Fibroblast of the conjunctiva (primary cell): ENCODE results near the gene FGGY.

ENCODE experiments used
- DNase-seq: peaks from one replicate; pipeline ENCODE4 v3.0.0-alpha.2; 2010; ENCODE audit warnings: low read depth

FGGY gene

GRCh38 chr1:59414406-59415133 lies 117.7 kb downstream of the FGGY start:
- DNase-seq = no peak

GRCh38 chr1:59415286-59415850 lies 118.5 kb downstream of the FGGY start:
- DNase-seq = no peak

GRCh38 chr1:59415881-59416280 lies 119.0 kb downstream of the FGGY start:
- DNase-seq = no peak

GRCh38 chr1:59417406-59417805 lies 120.5 kb downstream of the FGGY start:
- no peak for DNase-seq

- DNase-seq = no peak
Measured at GRCh38 chr1:59418363-59419144, 121.7 kb downstream of the FGGY start.

- DNase-seq = no peak
Measured at GRCh38 chr1:59419361-59420140, 122.7 kb downstream of the FGGY start.

- no peak for DNase-seq
Measured at GRCh38 chr1:59421232-59421920, 124.5 kb downstream of the FGGY start.

- DNase-seq = peak; percentile 67
Measured at GRCh38 chr1:59422921-59423575, 126.2 kb downstream of the FGGY start.

GRCh38 chr1:59427155-59427554 lies 130.3 kb downstream of the FGGY start:
- DNase-seq = no peak

- no peak for DNase-seq
Measured at GRCh38 chr1:59427784-59428183, 130.9 kb downstream of the FGGY start.

- DNase-seq = no peak
Measured at GRCh38 chr1:59428828-59429227, 131.9 kb downstream of the FGGY start.

GRCh38 chr1:59429656-59430055 lies 132.8 kb downstream of the FGGY start:
- DNase-seq = no peak

- no peak for DNase-seq
Measured at GRCh38 chr1:59431566-59432294, 134.8 kb downstream of the FGGY start.

- DNase-seq = no peak
Measured at GRCh38 chr1:59432531-59433439, 135.9 kb downstream of the FGGY start.

- peak; percentile 23 for DNase-seq
Measured at GRCh38 chr1:59433440-59433813, 136.5 kb downstream of the FGGY start.

GRCh38 chr1:59434336-59434735 lies 137.4 kb downstream of the FGGY start:
- no peak for DNase-seq

- no peak for DNase-seq
Measured at GRCh38 chr1:59436637-59437036, 139.7 kb downstream of the FGGY start.

- no peak for DNase-seq
Measured at GRCh38 chr1:59438058-59438560, 141.2 kb downstream of the FGGY start.

- DNase-seq = no peak
Measured at GRCh38 chr1:59442492-59442891, 145.6 kb downstream of the FGGY start.
